ENCODE data around the gene TBC1D16. TPM values are rescaled to one million over a fixed set of nuclear protein-coding genes. Genes with fewer than 3 reads are reported as not detected.

TBC1D16 gene
- total RNA-seq, 2 donors from 2014 or later: 1.6 to 1.8 TPM

DNA sequence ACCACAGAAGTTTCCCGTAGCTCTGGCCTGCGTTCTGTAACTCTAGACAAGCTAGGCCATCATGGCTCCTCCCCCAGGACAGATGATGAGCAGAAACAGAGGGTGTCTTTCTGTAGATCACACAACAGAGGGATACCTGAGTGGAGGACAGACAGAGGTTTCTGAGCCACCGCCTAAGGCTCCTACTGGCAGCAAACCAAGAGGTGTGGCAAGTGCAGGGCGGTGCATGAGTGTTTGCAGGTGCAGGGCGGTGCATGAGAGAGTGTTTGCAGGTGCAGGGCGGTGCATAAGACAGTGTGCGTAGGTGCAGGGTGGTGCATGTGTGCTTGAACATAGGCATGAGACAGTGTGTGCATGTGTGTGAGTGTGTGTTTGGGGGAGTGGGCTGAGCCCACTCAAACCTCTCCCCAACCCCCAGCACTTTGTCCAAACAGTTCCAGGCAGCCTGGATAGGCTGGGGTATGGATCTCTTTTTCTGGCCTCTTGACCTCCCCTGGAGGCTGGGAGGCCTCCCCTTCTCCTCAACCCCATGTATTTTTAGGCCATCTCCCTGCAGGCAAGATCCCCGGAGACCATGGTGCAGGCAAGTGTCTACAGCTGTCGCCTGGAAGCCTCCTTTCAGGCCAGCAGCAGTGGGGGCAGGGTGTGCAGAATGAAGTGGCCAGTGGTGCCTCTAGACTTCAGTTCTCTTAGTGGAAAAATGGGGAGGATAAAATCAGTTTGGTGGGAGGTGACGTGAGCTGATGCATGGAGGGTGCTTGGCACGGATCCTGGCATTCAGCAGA lies 143.0 kb downstream of the TBC1D16 start:
- Mint-ChIP-seq H3K36me3 (ENCODE audit: low read depth) (no peaks in the 10 kb centered on the region), H3K4me1 (no peaks in the 10 kb centered on the region), H3K27me3 (peaks cover 37% of the 10 kb centered on the region), H3K27ac (no peak overlapping the region), H3K9me3 (no peaks in the 10 kb centered on the region), H3K4me3 (no peak overlapping the region)
- no peak for ATAC-seq (replicated peaks)

DNA sequence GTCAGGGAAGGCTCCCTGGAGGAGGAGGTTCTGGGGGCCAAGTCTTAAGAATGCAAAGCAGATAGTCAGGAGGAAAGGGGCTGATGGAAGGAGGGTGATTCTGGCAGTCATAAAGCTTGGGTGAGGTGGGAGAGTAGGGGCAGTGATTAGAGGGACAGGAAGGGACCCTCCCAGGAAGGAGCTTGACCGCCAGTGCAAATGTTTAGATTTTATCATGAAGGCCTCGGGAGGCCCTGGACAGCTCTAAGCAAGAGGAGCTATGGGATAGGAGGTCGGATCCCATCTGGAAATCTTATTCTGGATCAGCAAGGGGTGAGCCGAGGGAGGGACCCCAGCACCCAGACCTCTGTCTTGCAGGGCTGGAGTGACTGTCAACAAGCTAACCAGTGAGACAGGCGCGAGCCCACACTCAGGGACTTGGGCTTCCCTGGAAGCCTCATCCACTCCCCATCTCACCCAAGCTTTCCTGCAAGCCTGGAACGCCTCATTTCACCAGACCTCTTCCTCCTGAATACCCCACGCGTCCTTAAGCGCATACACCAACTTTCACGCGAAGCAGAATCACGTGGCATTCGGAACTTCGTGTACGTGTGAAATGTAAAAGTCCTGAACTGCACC lies 144.4 kb downstream of the TBC1D16 start:
- peaks cover 35% of the 10 kb centered on the region for H3K27me3 Mint-ChIP-seq
- H3K27ac Mint-ChIP-seq: no peak overlapping the region
- no peaks in the 10 kb centered on the region for H3K36me3 Mint-ChIP-seq (ENCODE audit: low read depth)
- H3K9me3 Mint-ChIP-seq: no peaks in the 10 kb centered on the region
- no peaks in the 10 kb centered on the region for H3K4me1 Mint-ChIP-seq
- ATAC-seq (replicated peaks): no peak
- no peak overlapping the region for H3K4me3 Mint-ChIP-seq

- H3K9me3 Mint-ChIP-seq: no peaks in the 10 kb centered on the region
- ATAC-seq (replicated peaks): no peak
- H3K4me3 Mint-ChIP-seq: no peak overlapping the region
Observed at GRCh38 chr17:79890706-79891105, 145.0 kb downstream of the TBC1D16 start.

DNA sequence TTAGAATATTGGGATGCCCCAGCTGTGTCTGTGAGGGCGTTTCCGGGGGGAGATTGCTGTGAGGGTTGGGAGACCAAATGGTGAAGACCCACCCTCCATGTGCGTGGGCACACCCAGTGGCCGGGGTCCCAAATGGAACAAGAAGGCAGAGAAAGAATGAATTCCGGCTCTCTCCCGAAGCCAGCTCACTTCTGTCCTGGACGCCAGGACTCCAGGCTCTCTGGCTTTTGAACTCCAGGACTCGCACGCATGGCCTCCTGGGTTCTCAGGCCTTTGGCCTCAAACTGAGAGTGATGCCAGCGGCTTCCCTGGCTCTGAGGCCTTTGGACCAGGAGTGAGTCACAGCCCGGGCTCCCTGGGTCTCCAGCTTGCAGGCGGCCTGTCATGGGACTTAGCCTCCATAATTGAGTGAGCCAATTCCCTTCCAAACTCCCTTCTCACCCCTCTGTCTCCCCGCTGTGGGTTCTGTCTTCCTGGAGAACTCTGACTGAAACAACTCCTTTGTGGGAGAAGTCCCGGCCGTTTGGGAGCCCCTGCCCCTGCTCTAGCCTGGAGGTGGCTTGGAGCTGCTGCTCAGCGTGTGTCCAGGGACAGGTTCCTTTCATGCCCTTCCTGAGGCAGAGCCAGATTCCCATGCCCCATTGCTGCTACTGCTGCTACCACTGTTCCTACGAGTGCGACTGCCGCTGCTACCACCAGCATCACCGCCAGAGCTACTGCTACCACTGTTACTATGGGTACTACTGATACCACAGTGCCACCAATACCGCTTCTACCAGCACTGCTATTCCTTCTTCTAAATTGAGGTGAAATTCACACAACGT lies 146.6 kb downstream of the TBC1D16 start:
- ATAC-seq (replicated peaks): no peak
- Mint-ChIP-seq H3K27ac (no peak overlapping the region), H3K36me3 (ENCODE audit: low read depth) (no peaks in the 10 kb centered on the region), H3K9me3 (no peaks in the 10 kb centered on the region), H3K4me3 (no peak overlapping the region), H3K4me1 (no peaks in the 10 kb centered on the region), H3K27me3 (peaks cover 33% of the 10 kb centered on the region)

More at GRCh38 chr17:79890706-79891105, 145.0 kb downstream of the TBC1D16 start:
- Mint-ChIP-seq H3K27ac (no peak overlapping the region), H3K27me3 (peaks cover 34% of the 10 kb centered on the region), H3K36me3 (ENCODE audit: low read depth) (no peaks in the 10 kb centered on the region), H3K4me1 (no peaks in the 10 kb centered on the region)

DNA sequence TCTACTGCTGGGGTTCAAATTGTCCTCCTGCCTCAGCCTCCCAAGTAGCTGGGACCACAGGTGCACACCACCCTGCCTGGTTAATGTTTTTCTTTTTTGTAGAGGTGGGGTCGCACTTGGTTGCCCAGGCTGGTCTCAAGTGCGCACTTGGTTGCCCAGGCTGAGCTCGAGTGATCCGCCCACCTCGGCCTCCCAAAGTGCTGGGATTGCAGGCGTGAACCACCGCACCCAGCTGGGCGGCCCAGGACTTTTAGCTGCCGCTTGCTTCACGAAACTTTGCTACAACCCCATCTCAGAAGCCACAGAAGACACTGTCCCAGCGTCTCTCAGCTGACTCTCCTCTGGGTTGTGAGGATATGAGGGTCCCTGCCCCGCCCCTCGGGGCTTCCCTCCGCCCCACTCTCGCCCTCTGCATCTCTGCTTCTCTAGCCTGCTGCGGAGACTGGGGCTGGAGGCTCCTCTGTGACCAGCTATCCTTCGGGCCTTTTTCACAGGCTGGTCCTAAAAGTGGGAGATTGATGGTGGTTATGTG lies 147.6 kb downstream of the TBC1D16 start:
- peaks cover 39% of the 10 kb centered on the region for H3K27me3 Mint-ChIP-seq

GRCh38 chr17:79887451-79887991 lies 148.2 kb downstream of the TBC1D16 start:
- Mint-ChIP-seq H3K4me1 (no peaks in the 10 kb centered on the region), H3K27me3 (peaks cover 42% of the 10 kb centered on the region), H3K9me3 (no peaks in the 10 kb centered on the region), H3K27ac (no peak overlapping the region), H3K4me3 (no peak overlapping the region), H3K36me3 (ENCODE audit: low read depth) (no peaks in the 10 kb centered on the region)
- ATAC-seq (replicated peaks): no peak

More for the DNA sequence above, 147.6 kb downstream of the TBC1D16 start:
- Mint-ChIP-seq H3K36me3 (ENCODE audit: low read depth) (no peaks in the 10 kb centered on the region), H3K4me1 (no peaks in the 10 kb centered on the region), H3K9me3 (no peaks in the 10 kb centered on the region), H3K4me3 (no peak overlapping the region), H3K27ac (no peak overlapping the region)
- no peak for ATAC-seq (replicated peaks)

DNA sequence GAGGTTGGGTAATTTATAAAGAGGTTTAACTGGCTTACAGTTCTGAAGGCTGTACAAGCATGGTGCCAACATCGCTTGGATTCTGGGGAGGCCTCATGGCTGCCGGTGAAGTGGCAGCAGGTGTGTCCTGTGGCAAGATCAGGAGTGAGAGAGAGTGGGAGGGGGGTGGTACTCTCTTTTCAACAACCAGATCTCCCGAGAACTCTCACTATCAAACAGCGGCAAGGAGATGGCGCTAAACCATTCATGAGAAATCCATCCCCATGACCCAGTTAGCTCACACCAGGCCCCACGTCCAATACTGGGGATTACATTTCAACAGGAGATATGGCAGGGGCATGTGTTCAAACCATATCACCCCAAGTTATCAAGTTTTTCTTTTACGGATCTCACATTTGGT lies 152.5 kb downstream of the TBC1D16 start:
- Mint-ChIP-seq H3K4me3 (no peak overlapping the region), H3K4me1 (no peaks in the 10 kb centered on the region), H3K27ac (no peak overlapping the region), H3K27me3 (peaks cover 26% of the 10 kb centered on the region), H3K9me3 (no peaks in the 10 kb centered on the region), H3K36me3 (ENCODE audit: low read depth) (no peaks in the 10 kb centered on the region)
- no peak for ATAC-seq (replicated peaks)

Other genes with a start within 250 kb of the TBC1D16 start
- gene CBX8, start 238.8 kb downstream of the TBC1D16 start, total RNA-seq: 1 to 10 TPM; 1.6 to 5.5 TPM
- 1 to 10 TPM; 8.7 to 9.1 TPM for gene CBX4, start 196.4 kb downstream of the TBC1D16 start, total RNA-seq
- under 1 TPM in 1 of 2 donors, not detected in 1; 0.69 TPM for gene CCDC40, start 770 bp upstream of the TBC1D16 start, total RNA-seq
- gene GAA, start 65.7 kb upstream of the TBC1D16 start, total RNA-seq: 10 to 100 TPM; 15.0 to 33.0 TPM
- 100 to 1,000 TPM; 141 to 182 TPM for gene EIF4A3, start 111.3 kb upstream of the TBC1D16 start, total RNA-seq
- gene CARD14, start 134.2 kb upstream of the TBC1D16 start, total RNA-seq: not detected
- 10 to 100 TPM; 45.7 to 63.6 TPM for gene SGSH, start 184.5 kb upstream of the TBC1D16 start, total RNA-seq
- gene SLC26A11, start 184.6 kb upstream of the TBC1D16 start, total RNA-seq: 10 to 100 TPM; 23.5 to 37.3 TPM
- 1,000 to 10,000 TPM; 1,022 to 1,405 TPM for gene RNF213, start 225.0 kb upstream of the TBC1D16 start, total RNA-seq

Data from activated T-helper 17 cell treated with anti-CD3 and anti-CD28 coated beads, Interleukin-2, amount 50 U/mL, for 72 hours (primary cell).